Testis (tissue), 3 donors: ENCODE measurements around the gene RPS27L. TPM values are rescaled to one million over a fixed set of nuclear protein-coding genes. Genes with fewer than 3 reads are reported as not detected.

Experiments
- DNase-seq: peaks from one replicate; pipeline ENCODE4 v3.0.0-alpha.2; 2019
- H3K27ac ChIP-seq, 2 donors: fragments of 200-600 bp; sonication (generic); one replicate each; pipeline ENCODE4 v1.5.1; 2019
- H3K27me3 ChIP-seq: fragments of 200-600 bp; sonication (generic); one replicate; pipeline ENCODE4 v1.5.1; 2019
- H3K36me3 ChIP-seq: fragments of 200-600 bp; sonication (generic); one replicate; pipeline ENCODE4 v1.5.1; 2017; ENCODE audit warnings: low read depth; ENCODE audit errors: missing control alignments
- H3K4me1 ChIP-seq: fragments of 200-600 bp; sonication (generic); one replicate; pipeline ENCODE4 v1.5.1; 2019
- H3K4me3 ChIP-seq, 2 donors: fragments of 200-600 bp; sonication (generic); one replicate each; pipeline ENCODE4 v1.5.1; 2017 to 2019
- H3K9me3 ChIP-seq: fragments of 200-600 bp; sonication (generic); one replicate; pipeline ENCODE4 v1.5.1; 2017
- CTCF ChIP-seq, 3 experiments: fragments of 450-650 bp in 2 of 3; fragments of 200-600 bp in 1 of 3; sonication (generic) in 1 of 3; IDR thresholded peaks; one replicate each; pipeline ENCODE4 v1.5.1; 2016 to 2019; ENCODE audit warnings: antibody characterized with exemption in 3 of 3, mild to moderate bottlenecking in 2 of 3, moderate library complexity in 1 of 3
- POLR2A ChIP-seq: fragments of 450-650 bp; IDR thresholded peaks from one replicate; pipeline ENCODE4 v1.6.1; 2017; ENCODE audit warnings: antibody characterized with exemption, mild to moderate bottlenecking, moderate library complexity
- WGBS, 2 donors: methylation state at CpG; one replicate each; pipeline ENCODE4 v1.1.5; 2018; 5-methylcytosine and 5-hydroxymethylcytosine counted together
- intact Hi-C: fragments of 100-400 bp; cut with DNase I; formaldehyde crosslinking; loops from one replicate; pipeline ENCODE4 v1.15.1; 2023; ENCODE audit warnings: low total_unique reads
- polyA plus RNA-seq: library from polyadenylated mRNA; stranded (reverse); fragments of 350-450 nt; fragmentation: Illumina TruSeq; extraction: RNeasy Lipid Tissue Mini Kit (QIAGEN cat#74804); gene quantifications from one replicate; pipeline ENCODE4 v1.2.3, GENCODE V29; 2014; ENCODE audit warnings: low read depth, low replicate concordance; ENCODE audit not compliant: insufficient read depth
- total RNA-seq, 2 donors: library from RNA; depleted of rRNA; stranded (reverse); fragments of >200 nt; gene quantifications; one replicate each; pipeline ENCODE4 v1.2.3, GENCODE V29; 2016

RPS27L gene
- total and polyA plus RNA-seq, 3 donors from 2014 or later, result 34.3 to 69.7 (median 46.6) TPM

- Histone ChIP-seq H3K27me3 (no peaks in the 10 kb centered on the region), H3K27ac (no peak overlapping the region), H3K4me3 (no peak overlapping the region), H3K4me1 (peaks cover 4% of the 10 kb centered on the region), H3K36me3 (no peaks in the 10 kb centered on the region), H3K9me3 (no peaks in the 10 kb centered on the region)
- no peak for DNase-seq
- intact Hi-C loops, result no loop called here
- TF ChIP-seq CTCF (IDR thresholded peaks at IDR 0.05) (no peak), POLR2A (no peak)
- WGBS, 2 donors, result 74 to 77% methylated on average over 3 of the region's 3 CpGs
These were observed 21.5 kb downstream of the RPS27L start for GRCh38 chr15:63135804-63136203.

GRCh38 chr15:63135281-63135680 is 22.0 kb downstream of the RPS27L start:
- no peak for DNase-seq
- peaks cover 4% of the 10 kb centered on the region for H3K4me1 ChIP-seq
- H3K9me3 ChIP-seq, result no peaks in the 10 kb centered on the region
- no peak overlapping the region for H3K4me3 ChIP-seq
- WGBS, 2 donors, result 84 to 85% methylated on average over 5 of the region's 5 CpGs
- TF ChIP-seq CTCF (IDR thresholded peaks at IDR 0.05) (no peak), POLR2A (no peak)
- H3K27ac ChIP-seq, result no peak overlapping the region
- no peaks in the 10 kb centered on the region for H3K36me3 ChIP-seq
- intact Hi-C loops, result no loop called here
- no peaks in the 10 kb centered on the region for H3K27me3 ChIP-seq

GRCh38 chr15:63134245-63134985 is 22.9 kb downstream of the RPS27L start:
- Histone ChIP-seq H3K27me3 (no peaks in the 10 kb centered on the region), H3K9me3 (no peaks in the 10 kb centered on the region), H3K27ac (no peak overlapping the region), H3K36me3 (no peaks in the 10 kb centered on the region), H3K4me3 (no peak overlapping the region), H3K4me1 (peaks cover 4% of the 10 kb centered on the region)
- DNase-seq, result no peak
- TF ChIP-seq CTCF (IDR thresholded peaks at IDR 0.05) (no peak), POLR2A (no peak)
- WGBS, 2 donors, result 92 to 98% methylated on average over 2 of the region's 2 CpGs
- intact Hi-C loops, result no loop called here

DNA sequence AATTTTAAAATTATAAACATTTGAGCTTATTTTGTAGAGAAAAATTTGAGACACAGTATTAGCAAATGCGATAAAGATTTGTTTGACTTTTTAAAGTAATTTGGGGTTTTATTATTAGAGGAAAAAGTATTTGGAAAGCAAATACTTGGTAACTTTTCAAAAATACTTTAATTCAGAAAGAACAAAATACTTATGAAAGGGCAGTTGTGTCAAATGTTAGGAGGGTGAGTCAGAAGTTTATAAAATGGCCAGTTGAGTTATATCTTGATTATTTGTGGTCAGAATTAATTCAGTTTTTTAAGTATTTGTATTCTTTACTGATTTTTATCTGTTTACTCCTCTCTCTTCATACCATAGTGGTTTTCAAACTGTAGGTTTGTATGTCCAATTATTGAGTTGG is 23.5 kb downstream of the RPS27L start:
- WGBS, 2 donors, result 54 to 60% methylated on average over 1 of the region's 1 CpG
- Histone ChIP-seq H3K4me3 (no peak overlapping the region), H3K27ac (no peak overlapping the region), H3K4me1 (peaks cover 4% of the 10 kb centered on the region), H3K27me3 (no peaks in the 10 kb centered on the region), H3K36me3 (no peaks in the 10 kb centered on the region), H3K9me3 (no peaks in the 10 kb centered on the region)
- intact Hi-C loops, result no loop called here
- no peak for TF ChIP-seq CTCF (IDR thresholded peaks at IDR 0.05)
- no peak for TF ChIP-seq POLR2A
- DNase-seq, result no peak

DNA sequence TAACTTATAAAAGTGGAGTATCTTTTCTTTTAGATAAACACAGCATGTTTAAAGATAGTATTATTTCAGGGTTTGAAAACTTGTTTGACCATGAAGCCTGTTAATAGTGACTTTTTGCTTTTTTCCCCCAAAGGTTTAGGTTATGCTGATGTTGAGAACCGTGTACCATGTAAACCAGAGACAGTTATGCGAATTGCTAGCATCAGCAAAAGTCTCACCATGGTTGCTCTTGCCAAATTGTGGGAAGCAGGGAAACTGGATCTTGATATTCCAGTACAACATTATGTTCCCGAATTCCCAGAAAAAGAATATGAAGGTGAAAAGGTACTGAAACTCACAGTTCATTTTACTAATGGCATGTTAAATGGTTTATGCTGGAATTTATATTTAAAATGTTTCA is 30.6 kb downstream of the RPS27L start:
- Histone ChIP-seq H3K27me3 (no peaks in the 10 kb centered on the region), H3K36me3 (no peaks in the 10 kb centered on the region), H3K27ac (peak overlapping the region in 1 of 2 donors; percentile 2), H3K9me3 (no peaks in the 10 kb centered on the region), H3K4me1 (no peaks in the 10 kb centered on the region), H3K4me3 (no peak overlapping the region)
- intact Hi-C loops, result no loop called here
- no peak for DNase-seq
- TF ChIP-seq CTCF (IDR thresholded peaks at IDR 0.05), result no peak
- no peak for TF ChIP-seq POLR2A
- 65% methylated on average over 3 of the region's 3 CpGs for WGBS, 2 donors
